Colon (tissue), 2 donors: ENCODE measurements around the gene FAM209A.
"Not testable (repeated sequence)": the region's sequence is repeated elsewhere in the genome, so short reads cannot be mapped to it uniquely, and the experiment has no call there.

ENCODE experiments used
- FAIRE-seq: peaks from 2 replicates; lab custom pipeline; 2012; peaks lifted over from hg19 to GRCh38; lab: Jason Lieb, UNC
- donor health status: control.
- donor health status: control.

Gene FAM209A

DNA sequence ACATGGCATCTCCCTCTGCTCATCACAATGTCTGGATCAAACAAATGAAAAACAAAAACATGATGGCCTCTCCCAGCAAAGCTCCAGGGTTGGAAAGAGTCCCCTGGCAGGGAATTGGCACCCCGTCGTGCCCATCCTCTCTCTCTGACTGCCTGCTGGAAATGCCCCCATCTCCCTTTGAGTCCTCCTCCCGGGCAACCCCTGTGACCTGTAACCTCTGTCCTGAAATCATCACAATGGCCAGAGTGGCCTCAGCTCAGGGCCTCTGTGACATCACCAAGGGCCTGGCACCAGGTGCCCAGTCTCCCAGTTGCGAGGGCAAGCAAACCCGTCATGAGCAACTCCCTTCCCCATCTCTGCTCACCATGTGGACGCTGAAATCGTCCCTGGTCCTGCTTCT lies at the start of gene FAM209A:
FAM209A (plus strand) TSS at position 301 of the 400 bp plus-strand sequence; CDS start at position 366, 65 bp downstream.
- FAIRE-seq: not testable (repeated sequence)

GRCh38 chr20:56483970-56484369 lies 40.6 kb upstream of the FAM209A start:
- FAIRE-seq: no peak

GRCh38 chr20:56487216-56487615 lies 37.3 kb upstream of the FAM209A start:
- no peak for FAIRE-seq

GRCh38 chr20:56488566-56488965 lies 36.0 kb upstream of the FAM209A start:
- no peak for FAIRE-seq

DNA sequence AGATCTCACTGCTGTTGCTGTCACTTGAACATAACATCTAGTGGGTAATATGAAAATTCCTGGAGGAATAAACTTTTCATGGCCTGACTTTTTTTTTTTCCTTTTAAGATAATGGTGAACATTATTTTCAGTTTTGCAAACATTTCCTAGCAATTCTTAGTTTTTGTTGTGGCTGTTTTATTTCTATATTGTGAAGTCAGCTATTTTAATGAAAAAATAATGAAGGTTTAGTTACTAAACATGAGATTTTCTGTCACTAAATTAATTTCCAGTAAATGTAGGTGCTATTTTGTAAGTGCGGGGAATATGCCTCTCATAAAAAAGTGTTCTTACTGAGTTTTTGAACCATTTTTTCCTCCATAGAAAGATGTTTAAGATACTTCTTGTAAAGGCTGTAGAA lies 23.4 kb upstream of the FAM209A start:
- FAIRE-seq: no peak

DNA sequence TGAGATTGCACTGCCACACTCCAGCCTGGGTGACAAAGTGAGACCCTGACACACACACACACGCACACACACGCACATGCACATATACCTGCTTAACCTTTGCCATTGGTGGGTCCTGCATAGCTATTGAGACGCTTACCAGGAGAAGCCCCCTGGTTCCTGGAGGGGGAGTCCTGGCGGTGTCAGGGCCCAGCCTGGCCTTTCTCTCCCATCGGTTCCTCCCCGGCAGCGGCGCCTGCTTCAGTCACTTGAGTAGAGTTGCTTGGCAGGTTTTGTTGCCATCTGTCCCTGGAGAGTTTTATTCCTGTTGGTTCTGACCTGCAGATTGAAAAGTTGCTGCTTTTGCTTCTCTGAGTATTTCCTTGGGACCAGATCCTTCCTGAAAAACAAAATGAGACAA lies 20.6 kb upstream of the FAM209A start:
- no peak for FAIRE-seq

GRCh38 chr20:56504373-56505005 lies 20.1 kb upstream of the FAM209A start:
- FAIRE-seq: no peak

- FAIRE-seq: no peak
These were observed 18.4 kb upstream of the FAM209A start for GRCh38 chr20:56506103-56506502.

- FAIRE-seq: no peak
These were observed 12.6 kb upstream of the FAM209A start for GRCh38 chr20:56511926-56512325.

DNA sequence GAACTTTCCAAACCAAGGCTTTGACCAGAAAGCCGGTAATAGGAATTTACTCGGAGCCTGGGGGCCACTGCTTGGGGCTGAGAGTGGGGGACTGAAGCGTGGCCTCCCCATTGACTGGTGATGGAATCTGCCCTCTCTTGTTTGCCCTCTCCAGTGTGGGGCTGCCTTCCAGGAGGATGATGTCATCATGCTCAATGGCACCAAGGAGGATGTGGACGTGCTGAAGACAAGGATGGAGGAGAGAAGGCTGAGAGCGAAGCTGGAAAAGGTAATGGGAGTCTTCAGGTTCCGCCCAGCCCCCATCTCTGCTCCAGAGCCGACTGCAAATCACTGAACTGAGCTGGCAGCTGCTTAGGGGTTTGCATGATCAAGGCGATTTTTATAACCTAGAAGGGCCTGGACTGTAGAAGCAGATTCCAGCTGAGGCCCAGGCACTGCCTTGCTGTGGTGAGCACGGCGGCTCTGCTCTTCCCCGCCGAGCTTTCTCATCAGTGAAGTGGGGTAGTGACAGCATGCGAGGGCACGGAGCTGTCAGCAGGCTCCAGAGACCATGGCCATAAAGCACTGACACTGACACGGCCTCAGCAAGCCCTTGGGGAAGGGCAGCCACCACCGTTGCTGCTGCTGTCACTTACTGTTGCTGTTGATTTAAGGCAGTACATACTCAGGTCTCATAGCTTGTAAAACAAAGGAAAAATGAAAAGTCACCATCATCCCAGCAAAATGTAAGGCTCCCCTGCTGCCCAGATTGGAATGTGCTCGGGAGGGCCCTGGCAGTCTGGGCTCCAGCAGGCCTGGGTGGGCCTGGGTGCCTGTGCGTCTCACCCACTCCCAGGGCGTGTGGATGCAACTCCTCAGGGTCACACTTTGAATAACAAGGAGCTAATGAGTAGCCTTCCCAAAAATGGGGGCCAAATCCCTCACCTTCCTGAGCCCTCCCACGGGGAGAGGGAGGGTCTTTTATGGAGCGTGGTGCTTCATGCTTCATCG lies 11.1 kb upstream of the FAM209A start:
- FAIRE-seq: no peak

GRCh38 chr20:56516631-56517030 lies 7.9 kb upstream of the FAM209A start:
- FAIRE-seq: no peak

DNA sequence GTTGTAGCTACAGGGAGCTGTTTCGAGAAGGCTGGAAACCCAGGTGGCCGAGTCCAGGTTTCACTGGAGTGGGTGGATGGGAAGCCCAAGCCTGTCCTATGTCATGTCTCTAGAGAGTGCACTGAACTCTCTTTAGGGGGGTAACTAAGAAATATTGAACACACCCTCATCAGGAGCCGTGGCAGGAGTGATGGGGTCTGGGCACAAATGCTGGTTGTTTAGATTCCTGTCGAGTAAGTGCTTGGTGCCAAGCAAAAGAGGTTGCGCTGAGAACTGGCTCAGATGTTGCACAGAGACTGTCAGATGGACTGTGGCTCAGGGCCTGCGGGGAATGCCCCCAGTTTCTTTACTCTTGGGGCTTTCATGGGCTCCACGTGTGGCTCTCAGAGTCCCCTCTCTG lies 7.3 kb upstream of the FAM209A start:
- FAIRE-seq: no peak

GRCh38 chr20:56517641-56518040 lies 6.9 kb upstream of the FAM209A start:
- FAIRE-seq: no peak

DNA sequence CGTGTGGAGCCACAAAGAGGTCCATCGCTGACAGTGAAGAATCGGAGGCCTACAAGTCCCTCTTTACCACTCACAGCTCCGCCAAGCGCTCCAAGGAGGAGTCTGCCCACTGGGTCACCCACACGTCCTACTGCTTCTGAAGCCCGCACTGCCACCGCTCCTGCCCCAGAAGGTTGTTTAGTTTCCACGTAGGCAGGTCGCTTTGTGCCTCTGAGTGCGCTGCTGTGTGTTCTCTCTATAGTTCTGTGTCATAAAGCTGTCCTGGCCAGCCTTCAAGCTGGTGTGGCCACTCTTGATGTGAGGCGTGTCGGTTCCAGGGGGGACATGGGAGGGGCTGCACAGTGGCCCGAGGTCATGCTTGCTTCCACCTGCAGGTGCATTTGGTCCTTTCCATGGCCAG lies 6.4 kb upstream of the FAM209A start:
- no peak for FAIRE-seq

GRCh38 chr20:56518721-56519398 lies 5.7 kb upstream of the FAM209A start:
- no peak for FAIRE-seq

- FAIRE-seq: no peak
These were observed 5.0 kb upstream of the FAM209A start for GRCh38 chr20:56519551-56519950.

- no peak for FAIRE-seq
These were observed 4.4 kb upstream of the FAM209A start for GRCh38 chr20:56520180-56520579.

DNA sequence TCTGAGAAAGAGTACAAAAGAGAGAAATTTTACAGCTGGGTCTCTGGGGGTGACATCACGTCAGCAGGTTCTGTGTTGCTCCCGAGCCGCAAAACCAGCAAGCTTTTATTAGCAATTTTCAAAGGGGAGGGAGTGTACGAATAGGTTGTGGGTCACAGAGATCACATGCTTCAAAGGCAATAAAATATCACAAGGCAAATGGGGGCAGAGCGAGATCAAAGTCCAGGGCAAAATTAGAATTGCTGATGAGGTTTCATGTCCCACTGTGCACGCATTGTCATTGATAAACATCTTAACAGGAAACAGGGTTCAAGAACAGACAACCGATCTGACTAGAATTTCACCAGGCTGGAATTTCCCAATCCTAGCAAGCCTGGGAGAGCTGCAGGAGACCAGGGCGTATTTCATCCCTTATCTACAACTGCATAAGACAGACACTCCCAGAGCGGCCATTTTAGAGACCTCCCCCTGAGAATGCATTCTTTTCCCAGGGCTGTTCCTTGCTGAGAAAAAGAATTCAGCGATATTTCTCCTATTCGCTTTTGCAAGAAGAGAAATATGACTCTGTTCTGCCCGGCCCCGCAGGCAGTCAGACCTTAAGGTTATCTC lies 3.7 kb upstream of the FAM209A start:
- not testable (repeated sequence) for FAIRE-seq

GRCh38 chr20:56522311-56522710 lies 2.2 kb upstream of the FAM209A start:
- no peak for FAIRE-seq

DNA sequence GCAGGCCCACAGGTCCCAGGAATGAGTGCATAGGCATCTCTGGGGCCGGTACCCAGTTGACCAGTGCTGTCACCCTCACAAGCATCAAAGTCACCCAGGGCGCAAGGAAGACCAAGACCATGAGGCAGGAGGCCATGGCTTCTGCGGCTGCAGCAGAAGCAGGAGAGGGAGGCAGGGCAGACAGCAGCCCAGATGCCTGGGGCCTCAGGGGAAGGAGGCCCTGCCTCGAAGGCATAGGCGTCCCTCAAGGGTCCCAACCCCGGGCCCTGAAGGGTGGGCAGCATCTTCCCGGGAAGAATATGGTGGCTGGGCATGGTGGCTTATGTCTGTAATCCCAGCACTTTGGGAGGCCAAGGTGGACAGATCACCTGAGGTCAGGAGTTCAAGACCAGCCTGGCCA lies 3.0 kb downstream of the FAM209A start:
- no peak for FAIRE-seq

- not testable (repeated sequence) for FAIRE-seq
These were observed 8.4 kb downstream of the FAM209A start, which contains the start of gene FAM209B for GRCh38 chr20:56532946-56533345. Gene FAM209B (plus strand): TSS chr20:56533246. CDS start chr20:56533342, 96 bp downstream.

GRCh38 chr20:56537997-56538396 lies 13.5 kb downstream of the FAM209A start:
- no peak for FAIRE-seq
